Measurements from ENCODE around the gene OGFOD2.

- TF ChIP-seq CTCF (IDR thresholded peaks at IDR 0.05) (no peak), POLR2A (IDR thresholded peaks at IDR 0.05) (no peak)
These were observed 19.0 kb upstream of the OGFOD2 start for GRCh38 chr12:122956035-122956434.
